HG03066 (cell line): ENCODE results near the gene STAM2.
A peak's percentile ranks its signal among the peaks of the same experiment; 100 is the strongest.
"Not testable (repeated sequence)": the region's sequence is repeated elsewhere in the genome, so short reads cannot be mapped to it uniquely, and the experiment has no call there.

Experiments
- ATAC-seq: cut with Tn5 transposase; IDR thresholded peaks from one replicate; pipeline ENCODE4 v1.9.1; 2021; ENCODE audit warnings: low read depth; ENCODE audit not compliant: unreplicated experiment

The STAM2 gene

GRCh38 chr2:152175368-152176112, at the start of gene STAM2:
TSS of gene STAM2 (minus strand) at chr2:152175763. CDS start at chr2:152175642, 121 bp downstream.
- ATAC-seq, result peak; percentile 72

DNA sequence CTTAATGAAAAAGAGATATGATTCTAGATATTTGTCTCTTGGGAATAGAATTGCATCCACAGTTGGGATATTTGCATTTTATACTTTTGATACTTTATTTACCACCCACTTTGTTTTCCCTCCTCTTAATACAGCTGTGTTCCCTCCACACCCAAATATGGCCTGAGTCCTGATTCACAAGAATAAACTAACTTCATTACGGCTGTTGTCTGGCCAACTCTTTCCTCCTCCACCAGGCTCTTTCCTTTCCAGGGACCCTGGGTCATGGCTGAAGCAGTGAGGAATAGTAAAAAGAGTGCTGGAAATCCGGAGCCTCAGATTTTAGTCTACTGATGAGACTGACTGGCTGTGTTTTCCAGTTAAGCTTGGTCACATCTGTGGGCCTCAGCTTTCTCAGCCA, 48.4 kb upstream of the STAM2 start:
- ATAC-seq, result no peak

DNA sequence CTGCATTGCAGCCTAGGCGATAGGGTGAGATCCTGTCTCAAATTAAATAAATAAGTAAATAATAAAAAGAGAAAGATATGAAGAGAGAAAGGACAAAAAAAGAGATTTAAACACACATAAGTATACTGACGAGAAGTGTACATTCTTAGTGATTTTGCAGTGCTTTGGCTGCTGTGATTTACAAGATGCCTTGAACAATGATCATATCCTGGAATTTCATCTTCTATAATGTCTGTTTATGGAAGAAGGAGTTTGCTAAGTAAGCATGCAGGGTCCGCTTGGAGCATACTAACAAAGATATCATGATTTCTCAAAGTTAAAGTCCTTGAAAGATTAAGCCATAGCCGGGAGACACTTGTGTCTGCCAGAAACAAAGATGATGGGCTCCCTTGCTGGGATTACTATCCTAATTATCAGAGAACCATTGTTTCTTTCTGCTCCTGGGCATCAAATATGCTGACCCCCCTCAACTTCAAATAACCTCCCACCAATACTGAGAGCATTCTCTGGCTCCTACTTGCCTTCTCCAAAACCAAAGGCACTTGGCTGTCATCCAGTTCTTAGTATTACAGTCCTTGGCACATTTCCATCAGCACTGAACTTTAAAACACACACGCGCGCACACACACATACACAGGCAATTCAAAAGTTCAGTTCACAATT, 47.5 kb upstream of the STAM2 start:
- ATAC-seq, result no peak

- no peak for ATAC-seq
Measured at GRCh38 chr2:152221839-152222238, 46.3 kb upstream of the STAM2 start.

DNA sequence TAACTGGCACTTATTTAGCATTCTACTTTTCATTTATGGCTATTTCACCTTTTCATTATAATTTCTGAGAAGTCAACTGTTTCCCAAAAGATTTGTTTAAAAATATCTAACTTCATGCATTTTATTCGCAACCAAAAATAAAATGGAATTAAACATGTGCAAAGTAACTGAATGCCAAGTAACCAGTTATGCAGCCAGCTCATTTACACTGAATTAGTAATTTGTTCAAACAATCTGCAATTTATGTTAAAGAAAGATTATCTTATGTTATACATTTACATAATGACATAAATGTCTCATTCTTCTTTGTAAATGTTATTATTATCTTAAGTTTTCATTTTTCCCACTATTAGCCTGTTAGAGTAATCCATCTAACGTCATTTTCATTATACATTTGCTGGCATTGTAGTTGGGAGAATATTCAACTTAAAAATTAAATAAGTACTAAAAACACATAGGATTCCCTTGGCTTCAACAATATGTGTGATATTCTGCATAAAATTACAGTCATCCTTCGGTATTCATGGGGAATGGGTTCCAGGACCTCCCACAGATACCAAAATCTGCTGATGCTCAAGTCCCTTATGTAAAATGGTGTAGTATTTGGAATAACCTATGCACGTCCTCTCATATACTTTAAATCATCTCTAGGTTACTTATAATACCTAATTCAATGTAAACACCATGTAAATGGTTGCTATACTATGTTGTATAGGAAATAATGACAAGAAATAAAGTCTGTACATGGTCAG, 43.7 kb upstream of the STAM2 start:
- ATAC-seq, result no peak

- no peak for ATAC-seq
Measured at GRCh38 chr2:152201466-152201830, 25.9 kb upstream of the STAM2 start.

GRCh38 chr2:152200565-152201465, 25.3 kb upstream of the STAM2 start:
- ATAC-seq, result no peak

GRCh38 chr2:152200101-152200500, 24.5 kb upstream of the STAM2 start:
- no peak for ATAC-seq

DNA sequence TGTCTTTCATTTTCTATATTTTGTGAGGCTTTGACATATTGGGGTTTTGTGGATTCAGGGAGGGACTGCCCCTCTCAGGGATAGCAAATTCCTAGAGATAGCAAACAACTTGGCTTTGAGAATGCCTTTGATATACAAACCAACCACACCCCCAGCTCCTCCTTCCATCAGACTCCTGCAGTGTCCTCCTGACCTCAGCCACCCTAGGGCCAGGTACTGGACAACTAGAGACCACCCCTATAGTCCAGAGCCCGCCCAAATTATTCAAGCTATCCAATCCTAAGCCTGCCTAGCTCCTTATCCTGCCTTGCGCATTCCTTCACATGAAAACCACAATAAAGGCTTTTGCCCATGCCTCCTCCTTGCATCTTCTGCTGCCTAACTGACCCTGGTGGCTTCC, 22.9 kb upstream of the STAM2 start:
- no peak for ATAC-seq

- ATAC-seq, result not testable (repeated sequence)
Measured at GRCh38 chr2:152197508-152198284, 22.1 kb upstream of the STAM2 start.

DNA sequence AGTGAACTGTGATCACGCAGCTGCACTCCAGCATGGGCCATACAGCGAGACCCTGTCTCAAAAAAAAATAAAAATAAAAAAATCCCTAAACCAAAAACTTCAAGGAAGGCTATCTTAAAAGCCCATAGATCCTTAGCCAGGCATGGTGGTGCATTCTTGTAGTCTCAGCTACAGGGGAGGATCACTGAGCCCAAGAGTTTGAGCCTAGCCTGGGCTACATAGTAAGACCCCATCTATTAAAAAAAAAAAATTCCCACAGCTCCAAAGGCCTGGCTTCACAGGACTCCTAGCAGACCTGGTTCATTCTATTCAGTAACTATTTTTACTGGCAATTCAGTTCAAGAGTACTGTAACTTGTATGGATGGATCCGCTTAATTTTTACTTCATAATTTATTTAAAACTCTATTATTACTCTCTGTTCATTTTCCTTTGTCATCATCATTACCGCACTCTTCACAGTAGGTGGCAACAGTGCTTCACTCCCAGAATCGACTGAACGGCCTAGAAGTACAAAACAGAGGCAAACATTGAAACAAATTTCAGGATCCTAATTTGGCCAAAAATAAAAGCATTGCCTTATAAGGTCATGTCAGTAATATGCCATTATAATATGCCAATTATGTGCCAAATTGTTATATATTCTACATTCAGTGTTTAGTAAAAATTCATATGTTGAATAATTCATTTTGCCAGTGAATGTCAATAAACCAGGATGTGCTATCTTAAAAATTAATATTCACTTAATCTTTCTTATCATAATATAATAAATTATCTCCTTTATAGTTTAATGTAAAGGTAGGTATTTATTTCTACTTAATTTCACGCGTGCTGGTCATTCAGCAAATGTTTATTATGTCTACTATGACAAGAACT, 14.3 kb upstream of the STAM2 start:
- ATAC-seq, result peak; percentile 60

DNA sequence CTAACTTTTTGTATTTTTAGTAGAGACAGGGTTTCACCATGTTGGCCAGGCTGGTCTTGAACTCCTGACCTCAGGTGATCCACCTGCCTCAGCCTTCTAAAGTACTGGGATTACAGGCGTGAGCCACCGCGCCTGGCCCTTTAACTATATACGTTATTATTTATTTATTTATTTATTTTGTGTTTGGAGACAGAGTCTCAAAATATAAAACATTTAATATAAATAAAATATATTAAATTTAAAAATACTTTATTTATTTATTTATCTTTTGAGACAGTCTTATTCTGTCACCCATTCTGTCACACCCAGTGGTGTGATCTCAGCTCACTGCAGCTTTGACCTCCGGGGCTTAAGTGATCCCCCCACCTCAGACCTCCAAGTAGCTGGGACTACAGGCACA, 11.2 kb upstream of the STAM2 start:
- ATAC-seq, result not testable (repeated sequence)

GRCh38 chr2:152186262-152186661, 10.7 kb upstream of the STAM2 start:
- ATAC-seq, result no peak

GRCh38 chr2:152183401-152184073, 8.0 kb upstream of the STAM2 start:
- no peak for ATAC-seq

DNA sequence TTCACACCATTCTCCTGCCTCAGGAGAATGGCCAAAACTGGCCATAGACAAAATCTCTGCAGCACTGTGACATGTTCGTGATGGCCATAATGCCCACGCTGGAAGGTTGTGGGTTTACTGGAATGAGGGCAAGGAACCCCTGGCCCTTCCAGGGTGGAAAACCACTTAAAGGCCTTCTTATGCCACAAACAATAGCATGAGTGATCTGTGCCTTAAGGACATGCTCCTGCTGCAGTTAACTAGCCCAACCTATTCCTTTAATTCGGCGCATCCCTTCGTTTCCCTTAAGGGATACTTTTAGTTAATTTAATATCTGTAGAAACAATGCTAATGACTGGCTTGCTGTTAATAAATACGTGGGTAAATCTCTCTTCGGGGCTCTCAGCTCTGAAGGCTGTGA, 2.1 kb upstream of the STAM2 start:
- ATAC-seq, result not testable (repeated sequence)

DNA sequence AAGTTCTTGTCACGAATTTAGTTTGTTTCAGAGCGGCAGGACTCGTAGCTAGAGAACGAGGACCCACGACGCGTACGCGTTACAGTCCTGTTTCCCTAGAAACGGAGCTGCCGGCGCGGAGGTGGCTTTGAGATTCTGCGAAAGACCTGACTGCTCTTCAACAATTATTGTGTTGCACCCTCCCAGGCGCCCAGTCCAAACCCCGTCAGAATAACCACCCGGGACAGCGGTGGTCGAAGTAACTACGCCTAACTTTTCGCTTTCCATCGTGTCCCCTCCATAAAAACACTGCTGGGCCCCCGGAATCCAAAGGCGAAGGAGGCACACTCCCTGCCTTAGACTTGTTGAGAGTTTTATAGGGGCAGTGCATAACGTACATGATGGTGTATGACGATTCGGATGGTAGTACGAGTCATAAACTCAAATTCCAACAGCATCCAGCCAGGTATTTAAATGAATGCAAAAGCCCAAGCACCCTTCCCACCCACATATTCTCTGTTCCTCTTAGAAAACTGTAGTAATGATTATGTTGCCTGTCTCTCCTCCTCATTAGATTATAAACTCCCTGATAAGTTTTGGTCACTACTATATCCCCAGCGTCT, 651 bp upstream of the STAM2 start:
- peak; percentile 19 for ATAC-seq

GRCh38 chr2:152175012-152175367, 573 bp downstream of the STAM2 start:
- ATAC-seq, result peak; percentile 20

DNA sequence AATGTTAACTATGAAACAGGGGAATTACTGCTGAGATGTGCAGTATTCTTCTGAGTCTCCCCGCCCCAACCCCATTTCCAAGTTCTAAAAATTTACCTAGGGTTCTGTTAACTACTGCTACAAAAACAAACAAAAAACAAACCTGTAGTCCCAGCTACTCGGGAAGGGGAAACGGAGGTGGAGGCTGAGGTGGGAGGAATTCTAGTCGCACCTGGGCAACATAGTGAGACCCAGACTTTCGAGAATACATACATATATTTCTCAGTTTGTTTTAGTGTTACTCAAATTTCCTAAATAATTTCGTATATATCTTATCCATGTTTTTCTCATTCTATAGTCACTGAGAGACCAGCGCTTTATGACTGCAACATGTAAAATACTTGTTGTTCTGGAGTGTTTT, 989 bp downstream of the STAM2 start:
- no peak for ATAC-seq
